GM18505 (cell line): ENCODE data around the gene CCDC74B.
"Not testable (repeated sequence)": the region's sequence is repeated elsewhere in the genome, so short reads cannot be mapped to it uniquely, and the experiment has no call there.

Source experiments
- ATAC-seq: cut with Tn5 transposase; IDR thresholded peaks from one replicate; pipeline ENCODE4 v1.9.1; 2021; ENCODE audit not compliant: unreplicated experiment
- POLR2A ChIP-seq: IDR thresholded peaks from 4 replicates; pipeline ENCODE4 v1.6.1; 2011; ENCODE audit warnings: borderline replicate concordance; ENCODE audit not compliant: insufficient read depth, insufficient read length; ENCODE audit errors: extremely low read depth

Gene CCDC74B

GRCh38 chr2:130145006-130145414, at the start of gene CCDC74B:
Gene CCDC74B, minus strand, starts transcription at chr2:130145112. Its CDS starts 116 bp downstream, at chr2:130144996.
- peak; percentile 87 for ATAC-seq

GRCh38 chr2:130193824-130194223, 48.9 kb upstream of the CCDC74B start:
- ATAC-seq, result not testable (repeated sequence)

- ATAC-seq, result not testable (repeated sequence)
Measured at GRCh38 chr2:130192451-130192850, 47.5 kb upstream of the CCDC74B start.

- not testable (repeated sequence) for ATAC-seq
Measured at GRCh38 chr2:130191319-130191718, 46.4 kb upstream of the CCDC74B start.

- ATAC-seq, result no peak
- TF ChIP-seq POLR2A, result no peak
Measured at GRCh38 chr2:130190237-130190636, 45.3 kb upstream of the CCDC74B start.

GRCh38 chr2:130188958-130189357, 44.0 kb upstream of the CCDC74B start:
- not testable (repeated sequence) for ATAC-seq

- ATAC-seq, result not testable (repeated sequence)
Measured at GRCh38 chr2:130187859-130188792, 43.2 kb upstream of the CCDC74B start.

- no peak for ATAC-seq
- TF ChIP-seq POLR2A, result no peak
Measured at GRCh38 chr2:130187268-130187667, 42.4 kb upstream of the CCDC74B start.

- ATAC-seq, result no peak
- no peak for TF ChIP-seq POLR2A
Measured at GRCh38 chr2:130186391-130186790, 41.5 kb upstream of the CCDC74B start.

- ATAC-seq, result no peak
- TF ChIP-seq POLR2A, result no peak
Measured at GRCh38 chr2:130185896-130186295, 41.0 kb upstream of the CCDC74B start.

GRCh38 chr2:130185436-130185835, 40.5 kb upstream of the CCDC74B start:
- TF ChIP-seq POLR2A, result no peak
- no peak for ATAC-seq

- no peak for ATAC-seq
- TF ChIP-seq POLR2A, result no peak
Measured at GRCh38 chr2:130183512-130184373, 38.8 kb upstream of the CCDC74B start.

- ATAC-seq, result peak; percentile 18
Measured at GRCh38 chr2:130182826-130183511, 38.1 kb upstream of the CCDC74B start.
